ENCODE data around the gene BLTP3A. TPM values are rescaled to one million over a fixed set of nuclear protein-coding genes. Genes with fewer than 3 reads are reported as not detected.
"Not testable (repeated sequence)": the region's sequence is repeated elsewhere in the genome, so short reads cannot be mapped to it uniquely, and the experiment has no call there.

Gene BLTP3A
- total RNA-seq, 1 donor from 2014 or later: 12.1 TPM

DNA sequence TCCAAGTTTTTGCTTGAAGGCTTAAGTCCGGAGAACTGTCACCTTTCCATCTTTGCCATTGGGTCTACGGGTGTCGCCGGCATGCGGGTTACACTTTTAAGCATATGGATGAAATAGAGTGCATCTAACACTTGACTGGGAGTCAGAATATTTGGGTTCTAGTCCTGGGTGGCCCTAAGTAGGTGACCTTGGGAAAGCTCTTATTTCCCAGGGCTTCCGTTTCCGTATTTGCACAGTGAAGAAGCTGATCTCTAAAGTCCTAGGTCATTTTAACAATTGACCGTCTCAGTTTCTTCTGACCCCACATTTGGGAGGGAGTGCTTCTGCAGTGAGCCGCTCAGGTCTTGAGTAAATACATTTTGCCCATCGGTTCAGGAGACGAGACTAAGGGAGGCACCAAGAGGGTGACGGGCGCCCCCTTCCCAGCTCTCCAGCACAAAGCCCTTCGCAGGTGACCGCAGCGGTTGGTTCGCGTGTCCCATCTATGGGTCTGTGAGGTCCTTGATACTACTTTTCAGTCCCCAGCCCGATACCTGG lies 651 bp upstream of the BLTP3A start:
- peak; percentile 64 for DNase-seq

DNA sequence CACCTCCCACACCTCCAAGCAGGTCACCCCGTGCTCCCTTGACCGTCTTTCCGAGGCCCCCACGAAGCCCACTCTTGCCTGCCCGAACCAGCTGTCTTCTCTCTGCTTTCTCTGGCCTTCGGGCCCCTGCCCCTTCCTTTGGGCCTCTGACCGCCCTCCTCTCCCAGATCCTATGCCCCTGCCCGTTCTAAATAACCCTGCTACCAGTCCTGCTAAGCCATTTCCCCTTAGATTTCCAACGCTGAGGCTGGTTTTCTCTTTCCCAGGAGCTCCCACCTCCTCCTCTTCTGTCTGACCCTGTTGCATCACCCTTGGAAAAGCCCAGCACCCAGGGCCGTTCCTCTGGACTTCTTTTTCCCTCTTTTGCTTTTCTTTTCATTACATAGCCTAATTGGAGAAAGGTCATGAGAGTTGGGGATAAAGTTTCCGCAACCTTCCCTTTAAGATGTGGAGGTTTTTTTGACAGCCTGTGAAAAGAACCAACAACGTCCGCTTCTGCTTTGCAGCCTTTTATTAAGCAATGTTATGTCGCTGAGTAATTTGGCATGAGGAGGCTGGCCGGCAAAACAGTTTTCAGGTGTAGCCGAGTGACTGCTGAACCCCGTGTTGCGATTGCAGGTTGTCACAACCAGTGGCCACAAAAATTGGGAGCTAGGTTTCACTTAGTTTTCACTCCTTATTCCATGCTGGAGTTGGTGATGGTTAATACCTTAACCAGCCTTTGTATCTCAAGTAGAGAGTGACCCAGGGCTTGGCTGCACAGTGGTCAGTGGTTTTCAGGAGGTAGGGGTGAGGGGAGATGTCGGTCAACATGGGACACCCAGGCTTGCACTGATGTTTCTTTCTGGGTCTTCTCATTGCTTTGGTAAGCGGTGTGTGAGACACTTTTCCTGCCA lies 970 bp downstream of the BLTP3A start:
- DNase-seq: peak; percentile 49

DNA sequence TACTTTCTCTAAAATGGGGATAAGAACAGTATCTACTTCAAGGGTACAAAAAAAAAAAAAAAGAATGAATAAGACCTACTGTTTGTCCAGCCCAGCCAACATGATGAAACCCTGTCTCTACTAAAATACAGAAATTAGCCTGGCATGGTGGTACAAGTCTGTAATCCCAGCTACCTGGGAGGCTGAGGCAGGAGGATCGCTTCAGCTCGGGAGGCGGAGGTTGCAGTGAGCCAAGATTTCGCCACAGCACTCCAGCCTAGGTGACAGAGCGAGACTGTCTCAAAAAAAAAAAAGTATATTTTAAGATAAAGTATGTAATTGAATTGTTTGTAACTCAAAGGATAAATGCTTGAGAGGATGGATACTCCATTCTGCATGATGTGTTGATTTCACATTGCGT lies 2.0 kb downstream of the BLTP3A start:
- DNase-seq: no peak

DNA sequence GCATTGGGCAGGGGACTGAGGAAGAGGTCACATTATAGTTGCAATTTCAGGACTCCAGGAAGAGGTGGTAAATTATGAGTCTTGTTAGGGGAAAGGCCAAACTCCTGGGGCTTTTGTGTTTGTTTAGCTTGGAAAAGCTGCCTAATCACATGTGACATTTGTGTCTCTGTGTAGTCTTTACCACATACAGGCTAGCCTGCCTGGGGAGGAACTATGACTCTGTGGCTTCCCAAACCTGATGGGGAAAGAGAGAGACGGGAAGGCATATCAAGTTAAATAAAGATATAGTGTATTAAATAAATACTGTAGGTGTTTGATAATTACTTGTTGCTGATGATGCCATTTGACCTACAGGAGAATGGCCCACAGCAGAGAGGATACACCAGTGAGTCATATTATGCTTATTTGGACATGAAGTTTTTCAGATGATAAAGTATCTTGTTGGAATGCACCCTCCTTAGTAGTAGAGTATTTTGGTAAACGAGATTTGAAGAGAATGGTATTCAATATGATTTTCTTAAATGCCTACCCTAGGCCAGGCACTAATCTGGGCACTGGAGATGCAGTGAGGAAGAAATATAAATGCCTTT lies 4.0 kb downstream of the BLTP3A start:
- DNase-seq: no peak

DNA sequence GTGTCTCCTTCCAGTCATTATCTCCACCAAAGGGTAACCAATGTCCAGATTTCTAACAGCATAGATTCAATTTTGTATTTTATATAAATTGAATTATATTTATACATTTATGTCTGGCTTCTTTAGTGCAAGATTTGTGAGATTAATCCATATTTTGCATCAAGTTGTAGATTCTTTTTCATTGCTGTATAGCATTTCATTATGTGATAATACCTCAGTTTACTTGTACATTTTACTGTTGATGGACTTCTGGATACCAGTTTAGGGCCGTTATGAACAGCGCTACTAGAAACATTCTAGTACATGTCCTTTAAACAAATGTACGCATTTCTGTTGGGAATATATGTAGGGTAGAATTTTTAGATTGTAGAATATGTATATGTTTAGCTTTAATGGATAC lies 6.2 kb downstream of the BLTP3A start:
- DNase-seq: no peak

DNA sequence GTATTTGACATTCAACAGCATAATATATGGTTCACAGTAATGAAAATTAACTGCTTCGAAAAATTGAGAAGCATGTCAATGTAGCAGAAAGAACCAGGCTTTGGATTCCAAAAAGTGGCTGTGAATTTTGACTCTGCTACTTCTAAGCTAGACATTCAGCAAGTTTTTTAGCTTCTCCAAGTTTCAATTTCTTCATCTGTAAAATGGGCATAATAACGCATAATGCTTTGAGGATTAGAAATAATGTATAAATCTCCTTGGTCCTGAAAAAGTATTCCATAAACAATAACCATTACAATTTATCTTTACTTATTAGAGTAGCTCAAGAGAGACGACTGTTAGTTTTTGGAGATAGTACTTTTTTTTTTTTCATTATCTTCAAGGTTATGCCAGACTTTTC lies 7.7 kb downstream of the BLTP3A start:
- no peak for DNase-seq

DNA sequence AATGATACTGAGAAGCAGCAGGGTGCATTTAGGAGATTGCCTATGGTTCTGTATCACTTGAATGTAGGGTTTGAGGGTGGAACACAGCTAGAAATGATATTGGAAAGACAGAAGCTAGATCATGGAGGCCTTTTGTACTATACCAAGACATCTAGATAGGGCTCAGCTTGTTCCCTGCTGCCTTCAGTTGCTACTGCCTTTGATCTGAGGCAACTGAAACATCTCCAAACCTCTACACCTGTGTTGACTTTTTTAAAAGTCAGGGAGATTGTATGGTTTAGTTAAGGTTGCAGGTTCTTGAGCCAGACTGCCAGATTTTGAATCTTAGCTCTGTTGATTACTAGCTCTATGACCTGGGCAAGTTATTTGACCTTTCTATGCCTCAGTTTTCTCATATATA lies 12.7 kb downstream of the BLTP3A start:
- DNase-seq: no peak

DNA sequence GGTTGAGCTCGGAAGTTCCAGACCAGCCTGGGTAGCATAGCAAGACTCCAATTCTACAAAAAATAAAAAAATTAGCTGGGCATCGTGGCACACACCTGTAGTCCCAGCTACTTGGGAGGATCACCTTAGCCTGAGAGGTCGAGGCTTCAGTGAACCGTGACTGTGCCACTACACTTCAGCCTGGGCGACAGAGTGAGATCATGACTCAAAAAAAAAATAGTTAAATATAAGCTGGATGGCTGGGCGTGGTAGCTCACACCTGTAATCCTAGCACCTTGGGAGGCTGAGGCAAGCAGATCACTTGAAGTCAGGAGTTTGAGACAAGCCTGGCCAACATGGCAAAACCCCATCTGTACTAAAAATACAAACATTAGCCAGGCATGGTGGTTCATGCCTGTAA lies 13.2 kb downstream of the BLTP3A start:
- not testable (repeated sequence) for DNase-seq

DNA sequence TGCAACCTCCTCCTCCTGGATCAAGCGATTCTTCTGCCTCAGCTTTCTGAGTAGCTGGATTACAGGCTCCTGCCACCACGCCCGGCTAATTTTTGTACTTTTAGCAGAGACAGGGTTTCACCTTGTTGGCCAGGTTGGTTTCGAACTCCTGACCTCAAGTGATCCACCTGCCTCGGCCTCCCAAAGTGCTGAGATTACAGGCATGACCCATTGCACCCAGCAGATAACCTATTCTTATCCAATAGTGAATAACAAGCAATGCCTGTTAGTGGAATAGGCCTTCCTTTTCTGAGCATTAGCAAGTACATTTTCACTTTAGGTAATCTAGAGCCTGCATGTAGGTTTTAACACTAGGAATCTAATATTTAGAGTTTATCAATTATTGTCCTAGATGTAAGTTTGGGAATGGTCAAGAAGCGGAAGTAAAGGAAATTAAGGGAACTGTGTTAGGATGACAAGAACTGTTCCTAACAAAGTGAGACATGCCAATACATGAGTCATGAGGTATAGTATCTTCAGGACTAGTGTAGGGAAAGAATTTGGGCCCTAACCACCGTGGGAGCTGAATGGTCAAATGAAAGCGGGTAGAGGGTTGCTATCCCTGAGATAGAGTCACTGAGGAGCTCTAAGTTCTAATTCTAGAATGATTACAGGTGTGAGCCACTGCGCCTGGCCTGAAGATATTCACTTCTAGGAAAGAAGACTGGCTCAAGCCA lies 15.0 kb downstream of the BLTP3A start:
- no peak for DNase-seq

DNA sequence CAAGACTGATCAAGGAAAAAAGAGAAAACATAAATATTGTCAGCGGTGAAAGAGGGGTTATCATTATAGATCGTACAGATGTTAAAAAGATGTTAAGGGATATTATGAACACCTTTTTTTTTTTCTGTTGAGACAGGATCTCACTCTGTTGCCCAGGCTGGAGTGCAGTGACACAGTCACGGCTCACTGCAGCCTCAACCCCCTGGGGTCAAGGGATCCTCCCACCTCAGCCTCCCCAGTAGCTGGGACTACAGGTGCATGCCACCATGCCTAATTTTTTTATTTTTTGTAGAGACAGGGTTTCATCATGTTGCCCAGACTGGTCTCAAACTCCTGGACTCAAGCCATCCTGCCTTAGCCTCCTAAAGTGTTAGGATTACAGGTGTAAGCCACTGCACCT lies 16.6 kb downstream of the BLTP3A start:
- not testable (repeated sequence) for DNase-seq

DNA sequence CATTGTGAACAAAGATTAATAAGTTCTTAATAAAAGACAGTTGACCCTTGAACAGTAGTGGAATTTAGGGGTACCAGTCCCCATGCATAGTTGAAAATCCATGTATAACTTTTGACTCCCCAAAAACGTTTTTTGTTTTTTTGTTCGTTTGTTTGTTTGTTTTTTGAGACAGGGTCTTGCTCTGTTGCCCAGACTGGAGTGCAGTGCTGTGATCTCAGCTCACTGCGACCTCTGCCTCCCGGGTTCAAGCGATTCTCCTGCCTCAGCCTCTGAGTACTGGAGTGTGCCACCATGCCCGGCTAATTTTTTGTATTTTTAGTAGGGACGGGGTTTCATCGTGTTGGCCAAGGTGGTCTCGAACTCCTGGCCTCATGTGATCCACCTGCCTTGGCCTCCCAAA lies 17.5 kb downstream of the BLTP3A start:
- DNase-seq: not testable (repeated sequence)

DNA sequence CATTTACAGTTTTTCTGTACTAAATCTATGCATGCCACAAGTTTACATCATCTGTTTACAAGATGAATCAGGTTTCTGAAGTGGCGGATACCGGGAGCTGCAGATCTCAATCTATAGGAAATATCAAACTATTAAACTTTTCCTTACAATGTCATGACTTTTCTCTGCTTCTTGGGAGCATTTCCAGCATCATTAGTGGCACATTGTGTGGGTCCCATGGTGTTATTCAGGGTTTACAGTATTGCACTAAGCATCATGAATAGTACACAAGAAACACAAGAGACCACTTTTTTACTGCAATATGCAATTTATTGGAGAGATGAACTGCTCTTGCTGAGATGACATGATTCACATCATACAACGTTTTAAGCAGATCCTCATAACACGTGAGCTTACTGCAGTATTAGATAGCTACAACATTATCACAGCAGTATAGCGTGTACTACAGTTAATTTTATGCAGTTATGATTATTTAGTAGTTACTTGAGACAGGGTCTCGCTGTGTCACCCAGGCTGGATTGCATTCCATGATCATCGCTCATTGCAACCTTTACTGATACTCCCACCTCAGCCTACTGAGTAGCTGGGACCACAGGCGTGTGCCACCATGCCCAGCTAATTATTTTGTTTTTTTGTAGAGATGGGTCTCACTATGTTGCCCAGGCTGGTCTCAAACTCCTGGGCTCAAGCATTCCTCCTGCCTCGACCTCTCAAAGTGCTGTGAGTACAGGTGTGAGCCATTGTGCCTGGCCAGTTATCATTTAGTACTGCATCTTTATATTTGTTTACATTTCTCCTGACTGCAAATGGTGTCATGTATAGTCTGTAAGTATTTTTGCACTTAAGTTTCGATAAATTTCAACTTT lies 18.4 kb downstream of the BLTP3A start:
- DNase-seq: no peak

DNA sequence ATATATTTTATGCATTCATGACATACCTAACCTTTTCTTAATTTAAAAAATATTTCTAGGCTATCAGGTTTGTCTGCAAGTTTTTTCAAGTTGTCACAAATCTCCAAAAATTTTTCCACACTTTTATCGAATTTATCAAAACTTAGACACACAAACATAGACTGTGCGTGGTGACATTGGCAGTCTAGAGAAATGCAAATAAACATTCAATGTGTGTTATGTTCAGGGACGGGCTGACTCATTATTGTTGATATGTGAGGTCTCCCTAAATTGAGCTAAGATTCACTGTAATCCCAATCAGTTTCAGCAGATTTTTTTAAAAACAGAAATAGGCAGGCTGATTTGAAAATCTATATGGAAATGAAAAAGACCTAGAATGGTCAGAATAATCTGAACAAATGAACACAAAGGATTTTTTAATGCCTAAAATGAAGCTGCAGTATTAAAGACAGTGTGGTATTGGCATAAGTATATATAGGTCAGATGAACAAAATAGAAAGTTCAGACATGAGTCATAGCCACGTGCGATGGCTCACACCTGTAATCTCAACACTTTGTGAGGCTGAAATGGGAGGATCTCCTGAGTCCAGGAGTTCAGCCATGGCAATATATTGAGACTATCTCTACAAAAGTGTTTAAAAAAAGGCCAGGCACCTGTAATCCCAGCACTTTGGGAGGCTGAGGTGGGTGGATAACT lies 19.2 kb downstream of the BLTP3A start:
- DNase-seq: no peak

DNA sequence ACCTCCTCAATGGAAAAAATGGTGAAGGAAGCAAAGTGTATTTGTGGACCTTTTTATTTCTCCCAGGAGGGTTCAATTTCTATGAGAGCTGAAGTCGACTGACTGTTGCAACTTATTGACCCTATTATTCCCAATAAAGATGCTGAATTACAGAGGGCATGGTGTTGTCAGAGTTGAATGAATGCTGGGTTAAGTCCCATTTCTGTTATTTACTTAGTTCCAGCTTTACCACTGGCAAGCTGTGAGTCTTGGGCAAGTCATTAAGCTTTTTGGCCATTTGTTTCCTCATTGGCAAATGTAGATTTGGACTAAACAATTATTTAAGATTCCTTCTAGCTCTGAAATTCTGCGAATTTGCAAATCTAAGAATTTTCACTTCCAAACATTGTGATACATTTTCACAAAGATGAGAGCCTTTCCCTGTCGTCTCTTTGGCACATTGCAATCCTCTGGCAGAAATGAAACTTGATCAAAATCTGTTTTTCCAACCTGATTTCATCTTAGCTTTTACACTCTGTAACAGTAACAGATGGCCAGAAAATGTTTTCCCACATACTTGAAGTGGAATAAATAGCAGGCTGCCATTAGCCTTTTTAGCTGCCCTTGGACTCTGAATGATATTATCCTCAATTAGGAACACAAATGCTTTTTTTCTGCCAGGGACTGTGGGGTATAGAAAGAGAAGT lies 21.3 kb downstream of the BLTP3A start:
- DNase-seq: no peak

DNA sequence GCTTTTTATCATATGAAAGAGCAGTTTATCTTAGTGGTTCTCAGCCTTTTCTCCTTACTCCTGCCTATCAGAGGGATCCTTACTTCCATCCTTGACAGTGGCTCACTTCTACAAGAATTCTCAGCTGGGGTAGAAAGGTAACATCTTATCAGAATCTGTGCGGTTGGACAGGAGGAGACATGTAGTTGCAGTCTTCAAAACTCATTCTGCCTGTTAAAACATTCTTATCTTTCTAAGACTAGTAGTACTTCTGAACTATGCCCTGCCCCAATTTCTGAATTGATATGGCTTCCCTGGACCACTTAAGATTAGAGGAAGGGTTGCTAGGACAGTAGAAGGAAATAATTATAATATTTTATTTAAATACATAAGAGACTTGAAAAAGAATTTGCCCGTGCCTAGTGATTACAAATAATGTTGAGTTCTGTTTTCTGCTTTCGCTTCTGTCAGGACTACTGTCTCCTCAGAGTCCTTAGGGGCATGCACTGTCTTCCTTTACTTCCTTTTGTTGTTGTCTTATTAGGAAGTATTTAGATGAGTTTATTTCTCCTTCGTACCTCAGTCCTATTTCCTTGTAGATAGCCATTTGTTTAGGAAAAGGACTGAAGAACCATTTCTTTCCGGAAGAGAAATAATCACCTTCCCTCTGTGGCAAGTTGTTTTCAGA lies 24.9 kb downstream of the BLTP3A start:
- no peak for DNase-seq

DNA sequence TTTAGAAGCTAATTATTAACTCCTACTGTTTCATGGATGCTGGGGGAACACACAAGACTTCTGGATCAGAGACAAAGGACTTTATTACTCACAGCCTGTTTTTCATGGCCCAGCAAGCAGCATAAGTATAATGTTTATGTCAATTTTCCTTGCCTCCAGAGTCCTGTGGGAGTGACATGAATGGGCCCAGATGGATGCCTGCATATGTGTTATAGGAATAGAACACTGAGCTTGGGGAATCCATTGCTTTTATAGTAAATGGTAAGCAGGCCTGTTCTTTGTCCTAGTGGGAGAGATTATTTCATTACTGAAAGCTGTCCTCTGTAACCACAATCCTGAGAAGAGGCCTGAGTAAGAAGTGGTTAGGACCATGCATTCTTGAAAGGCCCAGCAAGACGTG lies 25.6 kb downstream of the BLTP3A start:
- no peak for DNase-seq

DNA sequence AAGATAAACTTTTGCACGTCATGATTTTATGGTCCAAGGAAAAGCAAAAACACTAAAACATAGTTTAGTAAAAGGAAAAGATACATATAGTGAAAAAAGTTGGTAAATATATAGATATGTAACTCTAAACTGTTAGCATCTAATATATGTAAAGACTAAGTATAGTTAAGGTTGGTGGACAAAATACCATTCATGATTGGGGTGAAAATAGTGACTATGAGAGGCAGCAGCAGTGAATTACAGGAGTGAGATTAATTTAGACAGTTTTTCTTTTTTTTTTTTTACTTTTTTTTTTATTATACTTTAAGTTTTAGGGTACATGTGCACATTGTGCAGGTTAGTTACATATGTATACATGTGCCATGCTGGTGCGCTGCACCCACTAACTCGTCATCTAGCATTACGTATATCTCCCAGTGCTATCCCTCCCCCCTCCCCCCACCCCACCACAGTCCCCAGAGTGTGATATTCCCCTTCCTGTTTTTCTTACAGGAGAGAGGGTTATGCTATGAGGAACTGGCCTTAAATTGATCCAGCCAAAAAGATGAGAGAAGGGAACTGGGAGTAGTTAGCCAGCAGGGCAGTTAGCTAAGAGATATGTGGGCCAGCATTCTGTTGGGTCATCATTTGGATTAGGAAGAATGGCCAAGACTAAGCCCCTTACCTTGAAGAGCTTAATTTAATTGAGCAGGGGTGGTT lies 27.1 kb downstream of the BLTP3A start:
- not testable (repeated sequence) for DNase-seq

DNA sequence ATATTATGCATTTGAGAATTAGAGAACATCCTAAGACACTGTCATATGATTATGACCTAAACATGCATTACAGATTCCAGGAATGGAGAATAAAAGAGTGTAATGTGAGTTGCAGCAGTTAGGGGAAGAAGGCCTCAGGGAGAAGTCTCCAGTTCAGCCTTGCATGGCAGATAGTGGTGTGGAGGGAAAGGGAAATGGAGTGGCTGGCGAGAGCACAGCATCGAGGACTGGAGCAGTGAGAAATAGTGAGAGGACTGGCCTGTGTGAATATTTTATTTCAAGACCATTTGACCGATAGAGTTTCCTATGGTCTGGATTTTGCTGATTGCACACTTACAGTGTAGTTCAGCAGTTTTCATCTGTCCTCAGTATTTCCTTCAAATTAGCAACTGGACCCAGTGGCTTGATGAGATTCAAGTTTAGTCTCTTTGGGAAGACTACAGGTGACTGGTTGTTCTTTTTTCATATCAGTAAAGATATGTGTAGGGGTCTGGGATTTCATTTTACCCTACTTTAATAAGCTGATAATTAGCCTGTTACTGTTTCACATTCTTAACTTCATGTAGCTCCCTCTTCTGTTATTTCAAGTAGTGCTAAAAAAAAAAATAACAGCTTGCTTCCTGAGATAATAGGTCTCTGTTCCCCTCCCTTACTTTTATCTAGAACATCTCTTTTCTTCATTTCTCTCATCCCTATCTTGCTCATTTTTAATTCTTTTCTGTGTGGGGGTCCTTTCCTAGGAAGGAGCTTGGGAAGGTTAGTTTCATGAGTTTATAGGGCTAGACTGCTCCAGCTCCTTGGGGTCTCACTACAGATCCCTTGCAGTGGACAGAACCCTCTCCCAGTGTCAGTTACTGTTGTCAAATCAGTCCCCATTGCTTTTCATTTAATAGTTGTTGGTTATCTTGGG lies 27.9 kb downstream of the BLTP3A start:
- no peak for DNase-seq
